HepG2 (cell line): Measurements from ENCODE around the gene IL6R. TPM values are rescaled to one million over a fixed set of nuclear protein-coding genes. Genes with fewer than 3 reads are reported as not detected.

Experiments
- ATAC-seq: fragments of 200-7000 bp; cut with Tn5 transposase; 3 replicates; pipeline ENCODE4 v1.9.1; 2020; ENCODE audit warnings: mild to moderate bottlenecking, moderate library complexity
- BruUV-seq: library from RNA; stranded (reverse); fragments of 400-500 nt; replicated peaks from 2 replicates; lab custom pipeline; 2021; lab: Mats Ljungman, UMichigan
- CTCF ChIA-PET: fragments of 300-600 bp; formaldehyde crosslinking; extraction: SDS; loops from one replicate; lab custom pipeline; 2021; ENCODE audit warnings: low total read pairs, inconsistent platforms, low intra/inter-chr PET ratio; lab: Yijun Ruan, JAX
- POLR2A ChIA-PET: fragments of 350-600 bp; sonication (Branson Sonifier 250); formaldehyde crosslinking; loops from one replicate; lab custom pipeline; 2020; ENCODE audit warnings: antibody characterized with exemption, inconsistent platforms; lab: Yijun Ruan, JAX
- DNase-seq: peaks from one replicate; pipeline ENCODE4 v3.0.0-alpha.2; 2015; ENCODE audit warnings: low spot score
- FAIRE-seq: peaks from 3 replicates; lab custom pipeline; 2011; peaks lifted over from hg19 to GRCh38; lab: Jason Lieb, UNC
- H2AFZ ChIP-seq: one replicate; pipeline ENCODE4 v1.6.1; 2011; ENCODE audit warnings: low read length, inconsistent platforms
- H3K27ac ChIP-seq: fragments of 300-600 bp; 3 replicates; pipeline ENCODE4 v1.8.0; 2011; ENCODE audit warnings: mixed run types, mild to moderate bottlenecking, mixed read lengths, low read length, inconsistent platforms; ENCODE audit not compliant: insufficient read depth; ENCODE audit errors: extremely low read length
- H3K27me3 ChIP-seq, 2 experiments: fragments of 200-600 bp in 1 of 2; 2 replicates in 1 of 2; 3 replicates in 1 of 2; pipeline versions ENCODE4 v1.6.0 to v1.8.0; 2011; ENCODE audit warnings: low read length in 2 of 2, mild to moderate bottlenecking in 2 of 2, moderate library complexity in 2 of 2, inconsistent platforms in 1 of 2; ENCODE audit not compliant: insufficient read depth in 2 of 2, control insufficient read depth in 1 of 2
- H3K36me3 ChIP-seq, 2 experiments: fragments of 200-600 bp in 1 of 2; replicated peaks in 1 of 2; 2 replicates in 1 of 2; 3 replicates in 1 of 2; pipeline versions ENCODE4 v1.5.1 to v1.8.0; 2011; ENCODE audit warnings: low read length in 2 of 2, inconsistent platforms in 1 of 2; ENCODE audit not compliant: insufficient read depth in 2 of 2, control insufficient read depth in 1 of 2
- H3K4me1 ChIP-seq: 2 replicates; pipeline ENCODE4 v1.5.1; 2012; ENCODE audit warnings: low read length, inconsistent platforms; ENCODE audit not compliant: insufficient read depth
- H3K4me2 ChIP-seq: 2 replicates; pipeline ENCODE4 v1.6.0; 2011; ENCODE audit warnings: low read depth, low read length, inconsistent platforms
- H3K4me3 ChIP-seq, 3 experiments: fragments of 200-600 bp in 1 of 3; sonication (generic), shearing (Covaris generic) in 1 of 3; replicated peaks in 1 of 3; 2 replicates each; pipeline ENCODE4 v1.5.1; 2011 to 2016; ENCODE audit warnings: low read length in 3 of 3, inconsistent platforms in 2 of 3, low read depth in 2 of 3, mild to moderate bottlenecking in 2 of 3, control low read depth in 1 of 3, mixed read lengths in 1 of 3; ENCODE audit not compliant: insufficient read depth in 1 of 3
- H3K79me2 ChIP-seq: one replicate; pipeline ENCODE4 v1.6.1; 2011; ENCODE audit warnings: low read length, inconsistent platforms; ENCODE audit not compliant: insufficient read depth
- H3K9ac ChIP-seq: 2 replicates; pipeline ENCODE4 v1.6.0; 2011; ENCODE audit warnings: mild to moderate bottlenecking, low read depth, low read length, inconsistent platforms; ENCODE audit not compliant: insufficient read depth
- H3K9me3 ChIP-seq: 2 replicates; pipeline ENCODE4 v1.5.1; 2012; ENCODE audit warnings: mild to moderate bottlenecking, low read length
- H4K20me1 ChIP-seq: 2 replicates; pipeline ENCODE4 v1.6.0; 2011; ENCODE audit warnings: inconsistent platforms, mild to moderate bottlenecking, low read length, moderate library complexity; ENCODE audit not compliant: insufficient read depth
- CHD2 ChIP-seq: IDR thresholded peaks from 2 replicates; pipeline ENCODE4 v1.6.1; 2011; ENCODE audit warnings: low read depth, low read length, improper control_type of control experiment
- EZH2 ChIP-seq: conservative IDR thresholded peaks from 2 replicates; pipeline ENCODE4 v1.6.1; 2012; ENCODE audit warnings: mild to moderate bottlenecking, low read depth, low read length, moderate library complexity
- FIP1L1 ChIP-seq: fragments of 200-400 bp; formaldehyde crosslinking; IDR thresholded peaks from 2 replicates; pipeline ENCODE4 v1.6.1; 2018; ENCODE audit warnings: low read depth, mild to moderate bottlenecking, low read length, moderate library complexity, borderline replicate concordance; ENCODE audit not compliant: insufficient read depth
- MLXIP ChIP-seq: sonication (generic); formaldehyde crosslinking; IDR thresholded peaks from 2 replicates; pipeline ENCODE4 v1.9.0; 2021; ENCODE audit warnings: missing genetic modification reagents, borderline replicate concordance
- NFYC ChIP-seq: IDR thresholded peaks from 2 replicates; pipeline ENCODE4 v1.6.1; 2016; ENCODE audit warnings: missing genetic modification reagents, missing compliant biosample characterization
- POLR2G ChIP-seq: fragments of 200-400 bp; formaldehyde crosslinking; IDR thresholded peaks from 2 replicates; pipeline ENCODE4 v1.6.1; 2018; ENCODE audit warnings: mild to moderate bottlenecking, low read depth, low read length, moderate library complexity
- SP5 ChIP-seq: IDR thresholded peaks from 2 replicates; pipeline ENCODE4 v1.6.1; 2016; ENCODE audit warnings: low read depth, borderline replicate concordance
- TARDBP ChIP-seq: sonication (generic); formaldehyde crosslinking; IDR thresholded peaks from 2 replicates; pipeline ENCODE4 v1.8.0; 2022; ENCODE audit warnings: mild to moderate bottlenecking, missing genetic modification reagents
- TSC22D2 ChIP-seq: sonication (generic); formaldehyde crosslinking; IDR thresholded peaks from 2 replicates; pipeline ENCODE4 v1.5.1; 2020; ENCODE audit warnings: missing genetic modification reagents, mild to moderate bottlenecking, borderline replicate concordance
- ZFP36L1 ChIP-seq: sonication (generic); formaldehyde crosslinking; IDR thresholded peaks from 2 replicates; pipeline ENCODE4 v1.8.0; 2022; ENCODE audit warnings: mild to moderate bottlenecking, missing genetic modification reagents, moderate library complexity
- ZFP82 ChIP-seq: sonication (generic); formaldehyde crosslinking; IDR thresholded peaks from 2 replicates; pipeline ENCODE4 v1.5.1; 2020; ENCODE audit warnings: mild to moderate bottlenecking, missing genetic modification reagents, borderline replicate concordance
- ZNF660 ChIP-seq: sonication (generic); formaldehyde crosslinking; IDR thresholded peaks from 2 replicates; pipeline ENCODE4 v1.5.1; 2020; ENCODE audit warnings: mild to moderate bottlenecking, low read depth, missing genetic modification reagents, borderline replicate concordance
- WGBS: methylation state at CpG from one replicate; pipeline ENCODE4 v1.1.6; 2017; ENCODE audit warnings: low lambda C conversion rate; 5-methylcytosine and 5-hydroxymethylcytosine counted together
- in situ Hi-C: cut with HindIII; loops from 2 replicates; pipeline ENCODE4 v1.10.0; 2017; ENCODE audit warnings: low pct_unique_long_range_greater_than_20kb; ENCODE audit not compliant: extremely low pct_ligation_motif_present
- intact Hi-C: fragments of 100-400 bp; cut with micrococcal nuclease; formaldehyde crosslinking; loops from one replicate; pipeline ENCODE4 v1.10.0; 2022; ENCODE audit not compliant: unreplicated experiment
- polyA plus RNA-seq, 8 experiments: library from polyadenylated mRNA; depleted of rRNA in 3 of 8; stranded (reverse) in 7 of 8; unstranded in 1 of 8; fragments of >200 nt; fragmentation: Illumina TruSeq in 4 of 8; extraction: Trizol in 4 of 8; gene quantifications; 2 replicates each; pipeline versions ENCODE4 v1.2.1 to v1.2.3, GENCODE V29; 2011 to 2016; ENCODE audit warnings: low read depth in 4 of 8, missing spikeins in 1 of 8, mixed read lengths in 1 of 8; ENCODE audit not compliant: insufficient read depth in 1 of 8
- total RNA-seq, 5 experiments: library from RNA; depleted of rRNA; stranded (reverse); fragments of >200 nt; fragmentation: Illumina TruSeq; extraction: Trizol; gene quantifications; 2 replicates each; pipeline ENCODE4 v1.2.3, GENCODE V29; 2016; ENCODE audit warnings: low read depth in 1 of 5
- TF ChIP-seq, protein P1 (sequence below): sonication (generic); formaldehyde crosslinking; IDR thresholded peaks from 2 replicates; pipeline ENCODE4 v1.4.0; 2020; ENCODE audit warnings: missing genetic modification reagents
- TF ChIP-seq, protein P2 (sequence below): sonication (generic); formaldehyde crosslinking; IDR thresholded peaks from 2 replicates; pipeline ENCODE4 v1.4.0; 2020; ENCODE audit warnings: missing genetic modification reagents; ENCODE audit errors: not compliant biosample characterization
- TF ChIP-seq, protein P3 (sequence below): sonication (generic); formaldehyde crosslinking; IDR thresholded peaks from 2 replicates; pipeline ENCODE4 v1.4.0; 2020; ENCODE audit warnings: missing genetic modification reagents

IL6R gene
- total and polyA plus RNA-seq, 2 of the 13 experiments (the other 11 are each of a cell fraction or from before 2014, with no cell fraction given), result 5.0 to 24.5 TPM

GRCh38 chr1:154495496-154496273 is 90.5 kb downstream of the IL6R start (continued):
- TF ChIP-seq ZNF660 (no peak), TARDBP (no peak), ZFP36L1 (CRISPR knock-in tag) (no peak), POLR2G (no peak)

GRCh38 chr1:154496383-154496782 is 91.2 kb downstream of the IL6R start:
- FAIRE-seq, result no peak
- Histone ChIP-seq H3K27me3 (peaks cover 4 to 41% of the 10 kb centered on the region in 2 experiments; a peak in 4 of 5 replicates), H3K4me1 (peaks cover 12% of the 10 kb centered on the region), H3K4me3 (no peak overlapping the region), H3K36me3 (no peaks in the 10 kb centered on the region), H3K79me2 (no peaks in the 10 kb centered on the region), H3K9me3 (no peaks in the 10 kb centered on the region), H3K4me2 (no peak overlapping the region), H3K9ac (no peak overlapping the region), H4K20me1 (no peaks in the 10 kb centered on the region), H2AFZ (no peak overlapping the region), H3K27ac (no peak overlapping the region)
- in situ Hi-C loops, result no loop called here
- BruUV-seq, result no TSS peak
- DNase-seq, result no peak
- ChIA-PET POLR2A (no interaction called here), CTCF (no interaction called here)
- no peak for ATAC-seq
- WGBS, result 18% methylated on average over 5 of the region's 5 CpGs
- intact Hi-C loops, result no loop called here
- TF ChIP-seq, protein P1, sequence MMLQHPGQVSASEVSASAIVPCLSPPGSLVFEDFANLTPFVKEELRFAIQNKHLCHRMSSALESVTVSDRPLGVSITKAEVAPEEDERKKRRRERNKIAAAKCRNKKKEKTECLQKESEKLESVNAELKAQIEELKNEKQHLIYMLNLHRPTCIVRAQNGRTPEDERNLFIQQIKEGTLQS (CRISPR knock-in tag), result no peak
- TF ChIP-seq ZFP82 (CRISPR knock-in tag) (no peak), NFYC (CRISPR knock-in tag) (no peak), MLXIP (CRISPR knock-in tag) (no peak), CHD2 (no peak), SP5 (CRISPR knock-in tag) (no peak), TSC22D2 (CRISPR knock-in tag) (no peak), EZH2 (no peak), FIP1L1 (no peak)
- TF ChIP-seq, protein P2, sequence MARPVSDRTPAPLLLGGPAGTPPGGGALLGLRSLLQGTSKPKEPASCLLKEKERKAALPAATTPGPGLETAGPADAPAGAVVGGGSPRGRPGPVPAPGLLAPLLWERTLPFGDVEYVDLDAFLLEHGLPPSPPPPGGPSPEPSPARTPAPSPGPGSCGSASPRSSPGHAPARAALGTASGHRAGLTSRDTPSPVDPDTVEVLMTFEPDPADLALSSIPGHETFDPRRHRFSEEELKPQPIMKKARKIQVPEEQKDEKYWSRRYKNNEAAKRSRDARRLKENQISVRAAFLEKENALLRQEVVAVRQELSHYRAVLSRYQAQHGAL (CRISPR knock-in tag), result no peak
- TF ChIP-seq, protein P3, sequence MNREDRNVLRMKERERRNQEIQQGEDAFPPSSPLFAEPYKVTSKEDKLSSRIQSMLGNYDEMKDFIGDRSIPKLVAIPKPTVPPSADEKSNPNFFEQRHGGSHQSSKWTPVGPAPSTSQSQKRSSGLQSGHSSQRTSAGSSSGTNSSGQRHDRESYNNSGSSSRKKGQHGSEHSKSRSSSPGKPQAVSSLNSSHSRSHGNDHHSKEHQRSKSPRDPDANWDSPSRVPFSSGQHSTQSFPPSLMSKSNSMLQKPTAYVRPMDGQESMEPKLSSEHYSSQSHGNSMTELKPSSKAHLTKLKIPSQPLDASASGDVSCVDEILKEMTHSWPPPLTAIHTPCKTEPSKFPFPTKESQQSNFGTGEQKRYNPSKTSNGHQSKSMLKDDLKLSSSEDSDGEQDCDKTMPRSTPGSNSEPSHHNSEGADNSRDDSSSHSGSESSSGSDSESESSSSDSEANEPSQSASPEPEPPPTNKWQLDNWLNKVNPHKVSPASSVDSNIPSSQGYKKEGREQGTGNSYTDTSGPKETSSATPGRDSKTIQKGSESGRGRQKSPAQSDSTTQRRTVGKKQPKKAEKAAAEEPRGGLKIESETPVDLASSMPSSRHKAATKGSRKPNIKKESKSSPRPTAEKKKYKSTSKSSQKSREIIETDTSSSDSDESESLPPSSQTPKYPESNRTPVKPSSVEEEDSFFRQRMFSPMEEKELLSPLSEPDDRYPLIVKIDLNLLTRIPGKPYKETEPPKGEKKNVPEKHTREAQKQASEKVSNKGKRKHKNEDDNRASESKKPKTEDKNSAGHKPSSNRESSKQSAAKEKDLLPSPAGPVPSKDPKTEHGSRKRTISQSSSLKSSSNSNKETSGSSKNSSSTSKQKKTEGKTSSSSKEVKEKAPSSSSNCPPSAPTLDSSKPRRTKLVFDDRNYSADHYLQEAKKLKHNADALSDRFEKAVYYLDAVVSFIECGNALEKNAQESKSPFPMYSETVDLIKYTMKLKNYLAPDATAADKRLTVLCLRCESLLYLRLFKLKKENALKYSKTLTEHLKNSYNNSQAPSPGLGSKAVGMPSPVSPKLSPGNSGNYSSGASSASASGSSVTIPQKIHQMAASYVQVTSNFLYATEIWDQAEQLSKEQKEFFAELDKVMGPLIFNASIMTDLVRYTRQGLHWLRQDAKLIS, result no peak
